Measurements from ENCODE around the gene STPG3.
"Not testable (repeated sequence)": the region's sequence is repeated elsewhere in the genome, so short reads cannot be mapped to it uniquely, and the experiment has no call there.

STPG3 gene

DNA sequence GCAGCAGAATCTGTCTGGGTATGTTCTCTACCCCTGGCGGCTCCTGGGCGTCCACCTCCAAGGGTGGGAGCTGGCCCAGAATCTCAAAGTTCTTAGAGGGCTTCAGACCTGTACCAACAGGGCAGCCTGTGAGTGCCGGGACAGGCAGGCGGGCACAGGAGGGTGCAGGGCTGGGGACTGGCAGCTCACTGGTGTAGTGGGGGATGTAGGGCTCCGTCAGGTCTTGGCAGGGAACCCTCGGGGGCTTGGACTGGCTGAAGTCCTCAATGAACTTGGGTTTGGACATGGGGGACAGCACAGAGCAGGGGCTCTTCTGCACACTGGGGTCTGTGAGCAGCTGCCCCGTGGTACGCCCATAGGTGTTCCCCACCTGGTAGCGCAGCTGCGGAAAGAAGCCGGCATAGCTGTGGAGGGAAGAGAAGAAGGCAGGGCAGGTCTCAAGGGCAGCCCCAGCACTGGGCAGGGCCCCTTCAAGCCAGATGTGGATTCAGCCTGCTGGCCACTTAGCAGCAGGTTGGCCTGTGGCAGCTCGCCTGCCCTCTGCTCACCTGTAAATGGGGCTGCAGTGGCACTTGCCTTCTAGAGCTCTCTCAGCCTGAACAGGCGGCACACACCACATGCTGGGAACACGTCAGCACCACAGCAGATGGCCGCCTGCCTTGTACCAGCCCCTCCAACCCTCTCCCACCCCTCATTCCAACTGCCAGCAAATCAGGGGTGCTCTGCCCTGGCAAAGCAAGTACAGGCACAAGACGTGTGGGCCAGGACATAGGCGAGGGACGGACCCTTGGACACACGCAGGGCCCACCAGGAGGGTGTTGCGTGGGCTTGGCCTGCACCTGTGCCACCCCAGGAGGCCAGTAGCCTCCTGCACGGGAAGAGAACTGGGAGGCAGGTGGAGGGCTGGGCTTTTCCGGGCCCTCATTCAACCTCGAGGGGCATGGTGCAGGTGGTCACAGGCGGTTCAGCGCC is 5.3 kb upstream of the STPG3 start:
- no peak for DNase-seq

- DNase-seq, result peak; percentile 10
These were observed 3.8 kb upstream of the STPG3 start for GRCh38 chr9:137247135-137247915.

- no peak for DNase-seq
These were observed 3.2 kb upstream of the STPG3 start for GRCh38 chr9:137247916-137248175.

DNA sequence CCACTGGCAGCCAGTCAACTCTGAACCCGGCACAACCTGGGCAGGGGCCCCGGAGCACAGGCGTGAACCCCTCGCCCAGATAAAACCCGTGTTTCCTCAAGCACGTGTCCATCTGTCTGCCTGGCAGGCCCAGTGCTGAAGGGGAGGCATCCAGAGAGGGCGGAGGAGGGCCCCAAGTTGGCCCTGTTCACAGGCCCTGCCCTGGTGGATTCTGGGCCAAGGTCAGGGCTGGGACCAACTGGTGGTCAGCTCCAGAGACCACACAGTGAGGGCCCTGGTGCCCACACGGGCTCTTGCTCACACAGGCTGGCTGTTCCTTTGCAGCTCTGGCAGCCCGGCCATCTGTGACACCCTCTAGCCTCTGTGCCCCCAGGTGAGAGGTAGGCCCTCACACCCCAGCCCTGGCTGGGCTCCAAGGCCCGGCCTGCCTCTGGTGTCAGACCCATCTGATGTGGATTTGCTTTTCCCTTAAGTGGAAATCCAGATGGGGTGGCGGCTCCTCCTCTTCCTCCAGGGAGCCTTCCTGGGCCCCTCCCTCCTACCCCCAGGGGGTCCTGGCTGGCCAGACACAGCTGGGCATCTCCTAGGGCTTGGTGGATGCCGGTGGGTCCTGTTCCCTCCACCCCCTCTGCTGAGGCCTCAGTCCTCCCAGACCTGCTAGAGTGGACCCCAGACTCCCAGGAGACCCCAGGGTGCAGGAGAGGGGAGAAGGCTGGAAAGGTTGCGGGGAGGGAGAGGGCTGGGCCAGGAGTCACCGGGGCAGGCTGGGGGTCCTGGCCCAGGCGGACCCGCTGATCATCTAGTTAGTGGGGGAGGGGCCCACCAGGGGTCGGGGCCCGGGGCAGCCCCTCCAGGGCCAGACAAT is 525 bp upstream of the STPG3 start:
- DNase-seq, result no peak

DNA sequence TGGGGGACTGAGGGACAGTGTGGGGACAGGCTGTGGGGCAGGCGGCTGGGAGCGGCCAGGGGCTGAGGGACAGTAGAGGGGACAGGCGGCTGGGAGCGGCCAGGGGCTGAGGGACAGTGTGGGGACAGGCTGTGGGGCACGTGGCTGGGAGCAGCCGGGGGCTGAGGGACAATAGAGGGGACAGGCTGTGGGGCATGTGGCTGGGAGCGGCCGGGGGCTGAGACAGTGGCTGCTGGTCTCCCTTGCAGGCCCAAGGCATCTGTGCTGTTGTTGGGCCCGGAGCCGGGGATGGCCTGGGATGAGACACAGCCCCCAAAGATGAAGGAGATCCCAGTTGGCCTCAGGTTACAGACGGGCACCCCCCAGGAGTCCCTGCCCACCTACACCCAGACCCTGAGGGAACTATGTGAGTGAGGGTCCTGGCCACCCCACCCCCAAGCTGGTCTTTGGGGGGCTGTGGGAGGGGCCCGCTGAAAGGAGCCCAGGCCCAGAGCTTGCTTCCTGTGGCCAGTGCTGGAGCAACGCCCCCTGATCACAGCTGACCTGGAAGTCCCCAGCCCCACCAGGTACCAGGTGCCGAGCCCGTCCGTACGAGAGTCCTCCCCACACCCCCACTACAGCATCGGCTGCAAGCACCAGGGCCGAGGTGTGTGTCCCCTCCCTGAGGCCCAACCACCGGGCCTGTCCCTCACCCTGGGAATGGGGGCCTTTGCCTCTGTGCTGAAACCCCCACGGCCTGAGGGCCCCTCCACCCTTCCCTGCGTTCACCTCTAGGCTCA is 593 bp downstream of the STPG3 start:
- no peak for DNase-seq

DNA sequence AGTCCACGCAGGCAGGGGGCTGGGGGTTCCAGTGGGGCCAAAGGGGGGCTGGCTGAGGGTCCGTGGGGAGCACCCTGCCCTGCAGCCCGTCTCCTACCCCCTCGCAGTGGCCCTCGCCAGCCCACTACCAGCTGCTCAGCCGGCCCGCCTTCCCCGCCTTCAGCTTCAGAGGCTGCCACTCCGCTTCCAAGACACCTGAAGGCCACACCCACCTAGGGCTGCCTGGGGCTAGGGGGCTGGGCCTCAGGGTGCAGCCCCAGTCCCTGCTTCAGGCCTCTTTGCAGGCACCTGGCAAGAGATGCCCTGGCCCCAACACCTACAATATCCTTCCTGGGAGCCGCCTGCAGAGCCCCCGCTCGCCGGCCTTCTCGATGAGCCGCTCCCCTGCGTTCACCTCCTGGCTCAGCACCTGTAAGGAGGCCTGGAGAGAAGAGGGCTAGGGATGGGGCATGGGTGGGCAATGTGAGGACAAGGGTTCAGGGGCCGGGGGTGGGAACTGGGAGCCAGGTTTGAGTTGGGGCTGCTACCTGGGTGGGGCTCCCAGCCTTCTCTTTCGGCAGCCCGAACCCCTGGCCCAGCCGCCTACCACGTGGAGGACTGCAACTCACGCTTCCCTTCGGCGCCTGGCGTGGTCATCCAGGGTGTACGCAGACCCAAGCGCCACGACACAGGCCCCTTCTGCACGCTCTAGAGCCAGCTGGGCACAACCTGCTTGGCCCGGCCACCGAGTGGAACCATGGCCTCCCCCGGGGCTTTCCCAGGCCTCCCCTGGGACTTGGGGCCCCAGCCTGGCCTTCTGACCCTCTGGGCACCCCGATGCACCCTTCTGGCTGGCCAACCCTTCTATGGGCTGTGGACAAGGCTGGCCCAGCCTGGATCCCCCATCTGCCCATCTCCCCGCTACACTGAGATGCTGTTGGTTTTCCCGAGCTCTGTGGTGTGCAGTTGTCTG is 1.7 kb downstream of the STPG3 start:
- DNase-seq, result peak; percentile 21

DNA sequence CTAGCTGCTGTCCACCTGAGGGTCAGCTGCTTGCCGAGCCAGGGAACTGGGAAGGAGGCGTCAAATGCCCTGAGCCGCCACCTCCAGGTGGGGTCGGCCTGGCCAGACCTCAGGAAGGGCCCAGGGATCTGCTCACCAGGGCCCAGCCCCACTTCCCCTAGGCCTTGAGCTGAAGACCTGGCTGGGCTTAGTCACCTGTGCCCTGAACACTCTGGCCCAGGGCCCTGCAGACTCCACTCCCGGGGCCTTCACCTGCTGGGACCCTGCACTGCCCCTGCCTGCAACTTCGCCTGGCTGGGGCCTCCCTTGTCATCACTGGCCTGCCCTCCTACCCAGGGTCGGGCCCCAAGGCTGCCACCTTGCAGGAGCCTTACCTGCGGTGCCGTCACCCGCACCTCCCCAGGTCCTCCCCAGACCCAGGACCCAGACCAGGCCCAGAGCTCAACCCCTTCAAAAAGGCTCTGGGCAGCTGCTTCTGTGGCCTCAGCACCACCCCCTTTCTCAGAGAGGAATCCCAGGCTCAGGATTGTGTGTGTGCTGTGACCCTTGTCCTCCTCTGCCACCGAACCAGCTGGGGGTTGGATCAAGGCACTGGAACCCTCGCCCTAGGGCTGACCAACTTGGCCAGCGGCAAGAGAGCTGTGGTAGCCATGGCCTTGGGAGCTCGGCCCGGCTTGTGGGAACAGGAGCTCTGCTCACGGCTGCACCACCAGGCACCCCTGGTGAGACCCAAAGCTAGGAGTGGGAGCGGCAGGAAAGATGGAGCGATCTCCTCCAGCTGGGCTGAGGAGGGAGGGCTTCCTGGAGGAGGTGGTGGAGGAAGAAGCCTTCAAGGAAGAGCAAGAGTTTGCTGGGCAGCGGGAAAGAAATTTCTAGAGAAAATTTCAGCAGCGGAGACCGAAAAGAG is 2.9 kb downstream of the STPG3 start:
- DNase-seq, result peak; percentile 60

- peak; percentile 85 for DNase-seq
These were observed 3.8 kb downstream of the STPG3 start, which contains the start of gene NELFB for GRCh38 chr9:137254624-137255447. Gene NELFB, plus strand, starts transcription at chr9:137255327.

- peak; percentile 74 for DNase-seq
These were observed 4.5 kb downstream of the STPG3 start for GRCh38 chr9:137255448-137256114.

DNA sequence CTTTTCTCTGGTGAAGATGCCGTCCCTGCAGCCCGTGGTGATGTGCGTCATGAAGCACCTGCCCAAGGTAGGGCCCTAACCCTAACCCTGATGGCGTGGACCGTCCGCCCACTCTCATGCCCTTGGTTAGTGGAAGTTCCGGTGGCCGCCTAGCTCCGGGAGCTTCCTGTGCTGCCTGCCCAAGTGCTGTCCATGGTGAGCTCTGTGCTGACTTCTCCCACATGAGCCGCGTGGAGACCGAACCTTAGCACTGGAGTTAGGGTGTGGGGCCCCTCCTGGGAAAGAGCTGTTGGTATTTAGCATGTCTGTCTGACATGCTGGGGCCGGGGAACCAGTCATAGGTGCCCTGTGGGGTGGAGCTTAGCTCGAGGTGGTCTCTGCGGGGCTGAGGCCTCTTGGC is 5.3 kb downstream of the STPG3 start:
- DNase-seq, result no peak

DNA sequence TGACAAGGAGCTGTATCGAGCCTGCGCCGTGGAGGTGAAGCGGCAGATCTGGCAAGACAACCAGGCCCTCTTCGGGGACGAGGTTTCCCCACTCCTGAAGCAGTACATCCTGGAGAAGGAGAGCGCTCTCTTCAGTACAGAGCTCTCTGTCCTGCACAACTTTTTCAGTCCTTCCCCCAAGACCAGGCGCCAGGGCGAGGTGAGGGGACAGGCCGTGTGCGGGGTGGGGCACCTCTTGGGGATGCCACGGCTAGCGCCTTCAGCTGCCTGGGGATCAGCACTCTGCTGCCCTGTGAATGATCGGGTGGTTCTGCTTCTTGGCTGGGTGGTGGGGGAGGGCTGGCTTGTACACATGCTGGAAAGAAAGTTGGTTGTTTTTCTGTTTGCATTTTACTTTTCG is 5.8 kb downstream of the STPG3 start:
- DNase-seq, result no peak

DNA sequence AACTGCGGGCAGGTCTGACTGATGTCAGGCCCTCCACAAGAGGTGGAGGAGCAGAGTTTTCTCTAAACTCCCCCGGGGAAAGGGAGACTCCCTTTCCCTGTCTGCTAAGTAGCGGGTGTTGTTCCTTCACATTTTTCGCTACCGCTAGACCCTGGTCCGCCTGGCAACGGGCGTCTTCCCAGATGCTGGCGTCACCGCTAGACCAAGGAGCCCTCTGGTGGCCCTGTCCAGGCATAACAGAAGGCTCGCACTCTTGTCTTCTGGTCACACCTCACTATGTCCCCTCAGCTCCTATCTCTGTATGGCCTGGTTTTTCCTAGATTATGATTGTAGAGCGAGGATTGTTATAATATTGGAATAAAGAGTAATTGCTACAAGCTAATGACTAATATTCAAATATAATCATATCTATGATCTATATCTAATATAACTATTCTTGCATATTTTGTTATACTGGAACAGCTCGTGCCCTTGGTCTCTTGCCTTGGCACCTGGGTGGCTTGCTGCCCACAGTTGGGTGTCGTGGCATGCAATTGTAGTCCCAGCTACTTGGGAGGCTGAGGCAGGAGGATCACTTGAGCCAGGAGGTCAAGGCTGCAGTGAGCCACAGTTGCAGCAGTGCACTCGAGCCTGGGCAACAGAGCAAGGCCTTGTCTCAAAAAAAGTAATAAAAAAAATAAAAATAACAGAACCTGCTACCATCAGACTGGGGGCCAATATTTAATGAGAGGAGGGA is 11.3 kb downstream of the STPG3 start:
- DNase-seq, result not testable (repeated sequence)

GRCh38 chr9:137262909-137263285 is 11.8 kb downstream of the STPG3 start:
- DNase-seq, result no peak

DNA sequence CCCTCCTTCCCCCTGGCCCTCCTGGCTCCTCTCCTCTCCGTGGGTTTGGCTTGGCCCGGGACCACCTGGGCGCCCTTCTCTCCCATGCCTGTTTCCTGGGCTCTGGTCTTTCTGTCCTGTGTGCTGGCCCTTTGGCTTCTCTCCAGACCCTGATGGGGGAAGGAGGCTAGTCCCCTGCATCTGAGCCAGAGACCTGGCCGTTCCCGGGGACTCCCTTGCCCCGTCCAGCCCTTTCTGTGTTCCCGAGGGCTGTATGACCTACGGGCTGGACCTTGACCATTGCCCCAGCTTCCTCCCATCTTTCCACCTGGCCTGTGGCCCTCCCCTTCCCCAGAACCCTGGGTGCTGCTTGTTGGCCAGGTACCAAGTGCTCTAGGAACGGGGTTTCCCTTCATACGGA is 12.4 kb downstream of the STPG3 start:
- no peak for DNase-seq

- no peak for DNase-seq
These were observed 13.0 kb downstream of the STPG3 start for GRCh38 chr9:137264067-137264466.

DNA sequence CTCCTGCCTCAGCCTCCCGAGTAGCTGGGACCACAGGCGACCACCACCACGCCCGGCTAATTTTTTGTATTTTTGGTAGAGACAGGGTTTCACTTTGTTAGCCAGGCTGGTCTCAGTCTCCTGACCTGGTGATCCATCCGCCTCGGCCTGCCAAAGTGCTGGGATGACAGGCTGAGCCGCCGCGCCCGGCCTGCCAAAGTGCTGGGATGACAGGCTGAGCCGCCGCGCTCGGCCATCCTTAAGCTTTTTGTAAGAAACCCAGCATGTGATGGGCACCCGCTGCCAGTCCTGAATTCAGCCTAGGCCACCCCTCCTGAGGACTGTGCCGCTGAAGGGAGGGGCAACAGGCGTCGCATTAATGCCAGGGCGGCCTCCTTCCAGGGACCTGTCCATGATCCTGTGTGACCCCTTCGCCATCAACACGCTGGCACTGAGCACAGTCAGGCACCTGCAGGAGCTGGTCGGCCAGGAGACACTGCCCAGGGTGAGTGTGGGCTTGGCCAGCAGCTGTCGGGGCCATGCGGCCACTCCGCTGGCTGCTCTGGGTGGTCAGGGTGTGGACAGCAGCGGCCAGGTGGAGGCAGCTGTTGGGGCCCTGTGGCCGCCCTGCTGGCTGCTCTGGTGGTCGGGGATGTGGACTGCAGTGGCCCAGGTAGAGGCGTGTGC is 14.5 kb downstream of the STPG3 start:
- DNase-seq, result no peak

DNA sequence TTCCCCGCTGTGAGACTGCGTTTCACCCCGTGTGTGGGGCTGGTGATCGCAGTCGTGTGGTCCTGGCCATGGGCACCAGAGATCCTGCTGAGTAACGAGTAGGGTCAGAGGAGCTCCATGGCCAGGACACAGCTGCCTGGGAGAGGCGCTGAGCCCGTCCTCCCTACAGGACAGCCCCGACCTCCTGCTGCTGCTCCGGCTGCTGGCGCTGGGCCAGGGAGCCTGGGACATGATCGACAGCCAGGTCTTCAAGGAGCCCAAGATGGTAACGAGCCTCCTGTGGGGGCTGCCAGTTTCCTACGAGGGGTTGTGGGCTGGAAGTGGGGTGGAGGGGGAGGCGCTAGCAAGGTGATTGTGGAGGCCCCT is 15.1 kb downstream of the STPG3 start:
- no peak for DNase-seq
